Stimulated activated memory B cell treated with anti-CD40 and anti-IgM and Interleukin-4, amounts not matched to agents 10 μg/mL and 1 μg/mL and 100 μg/mL, for 72 hours (primary cell): ENCODE data around the gene URI1.

Source experiments
- ATAC-seq: fragments of 150-1000 bp; cut with Tn5 transposase; 2 replicates; pipeline ENCODE4 v1.10.0; 2021
- H3K27ac Mint-ChIP-seq: one replicate; pipeline ENCODE4 v1.8.0; 2022; ENCODE audit warnings: mild to moderate bottlenecking, mixed read lengths
- H3K27me3 Mint-ChIP-seq: one replicate; pipeline ENCODE4 v1.8.0; 2022; ENCODE audit warnings: mixed read lengths
- H3K36me3 Mint-ChIP-seq: one replicate; pipeline ENCODE4 v1.8.0; 2022; ENCODE audit warnings: mixed read lengths
- H3K4me1 Mint-ChIP-seq: one replicate; pipeline ENCODE4 v1.8.0; 2022; ENCODE audit warnings: mixed read lengths
- H3K4me3 Mint-ChIP-seq: one replicate; pipeline ENCODE4 v1.8.0; 2022; ENCODE audit warnings: mild to moderate bottlenecking, moderate library complexity, mixed read lengths
- H3K9me3 Mint-ChIP-seq: one replicate; pipeline ENCODE4 v1.8.0; 2022; ENCODE audit warnings: mixed read lengths

The URI1 gene

DNA sequence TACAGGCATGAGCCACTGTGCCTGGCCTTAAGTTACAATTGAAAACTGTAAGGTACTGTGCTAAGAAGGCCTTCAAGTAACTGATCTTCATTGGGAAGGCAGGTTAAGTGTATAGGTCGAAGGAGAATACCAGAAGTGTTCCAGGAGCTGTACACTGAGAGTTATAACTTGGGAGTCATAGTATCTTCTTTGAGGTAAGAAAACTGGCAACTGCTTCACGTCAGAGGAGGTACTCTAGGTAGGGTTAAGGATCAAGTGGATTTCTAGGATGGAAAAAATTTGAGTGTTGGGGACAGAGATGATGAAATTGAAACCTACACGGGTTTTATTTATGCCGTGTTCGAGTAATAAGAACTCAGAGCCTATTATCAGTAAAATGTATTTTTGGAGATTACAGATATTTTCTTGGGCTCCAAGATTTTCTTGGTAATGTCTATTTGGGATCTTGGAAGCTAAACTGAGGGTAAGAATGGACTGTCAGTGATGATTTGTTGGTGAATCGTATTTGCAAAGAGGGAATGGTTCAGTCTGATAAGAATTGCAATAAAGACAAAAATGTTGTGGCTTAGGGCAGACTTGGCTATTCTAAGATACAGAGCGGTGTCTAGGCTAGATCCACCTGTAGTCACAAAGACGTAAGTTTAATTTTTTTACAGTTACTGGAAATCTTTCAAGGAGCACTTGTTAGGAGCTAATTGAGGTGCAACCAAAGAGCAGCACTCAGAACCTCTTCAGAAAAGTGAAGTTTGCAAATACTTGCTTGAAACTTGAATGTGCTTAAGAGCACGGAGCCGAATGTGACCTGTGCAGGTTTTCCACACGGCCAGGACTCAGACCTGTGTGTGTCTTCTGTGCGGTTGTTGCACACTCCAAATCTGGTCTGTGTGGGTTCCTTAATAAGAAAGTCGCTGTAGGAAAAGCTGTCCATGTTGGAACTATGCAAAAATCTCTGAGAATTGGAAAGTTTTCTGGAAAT lies 102.5 kb downstream of the URI1 start:
- peaks cover 23% of the 10 kb centered on the region for H3K4me1 Mint-ChIP-seq
- no peak for ATAC-seq
- H3K27me3 Mint-ChIP-seq: no peaks in the 10 kb centered on the region
- H3K36me3 Mint-ChIP-seq: peaks cover 35% of the 10 kb centered on the region
- peaks cover 3% of the 10 kb centered on the region for H3K9me3 Mint-ChIP-seq
- no peak overlapping the region for H3K4me3 Mint-ChIP-seq
- no peak overlapping the region for H3K27ac Mint-ChIP-seq

DNA sequence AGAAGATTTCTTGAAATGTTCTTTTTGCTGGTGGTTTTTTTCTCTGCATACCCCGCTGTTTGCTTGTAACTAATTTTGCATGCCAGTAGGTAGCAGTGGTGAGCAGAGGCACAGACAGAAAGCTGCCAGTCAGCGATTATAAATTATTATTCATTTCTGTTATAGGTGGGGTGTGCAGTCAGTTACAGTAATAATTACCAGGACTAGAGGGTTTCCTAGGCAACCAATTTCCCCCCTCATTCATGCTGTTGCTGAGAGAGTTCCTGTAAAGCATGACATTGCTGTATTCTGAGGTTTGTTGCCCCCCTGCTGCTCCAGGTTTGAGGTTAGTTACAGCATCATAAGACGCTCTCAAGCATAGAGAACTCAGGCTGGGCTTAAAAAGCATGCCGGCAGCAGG lies 104.5 kb downstream of the URI1 start:
- Mint-ChIP-seq H3K4me3 (no peak overlapping the region), H3K27ac (no peak overlapping the region), H3K36me3 (peaks cover 18% of the 10 kb centered on the region), H3K4me1 (peaks cover 23% of the 10 kb centered on the region), H3K27me3 (no peaks in the 10 kb centered on the region), H3K9me3 (peaks cover under 1% of the 10 kb centered on the region)
- ATAC-seq: peak; percentile 68

DNA sequence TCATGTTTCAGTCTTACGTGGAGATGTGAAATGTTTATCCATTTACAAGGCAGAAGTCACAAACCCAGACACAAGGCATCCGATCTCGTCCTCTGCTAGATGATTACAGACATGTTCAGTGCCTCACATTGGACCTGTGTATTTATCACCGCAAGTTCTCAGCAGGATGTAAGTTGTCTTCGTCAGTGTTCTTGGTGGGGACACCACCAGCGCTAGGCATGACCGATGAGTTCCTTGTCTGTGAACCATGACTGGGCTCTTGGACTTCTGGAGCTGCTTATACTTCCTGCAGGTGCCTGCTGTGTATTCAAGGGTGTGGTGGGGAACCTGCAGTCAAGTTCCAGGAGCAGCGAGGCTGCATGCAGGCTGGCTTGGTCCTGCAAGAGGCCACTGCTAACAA lies 105.4 kb downstream of the URI1 start:
- Mint-ChIP-seq H3K4me1 (peaks cover 23% of the 10 kb centered on the region), H3K27me3 (no peaks in the 10 kb centered on the region), H3K9me3 (no peaks in the 10 kb centered on the region), H3K36me3 (peaks cover 11% of the 10 kb centered on the region), H3K27ac (peak overlapping the region; percentile 14), H3K4me3 (no peak overlapping the region)
- ATAC-seq: no peak

DNA sequence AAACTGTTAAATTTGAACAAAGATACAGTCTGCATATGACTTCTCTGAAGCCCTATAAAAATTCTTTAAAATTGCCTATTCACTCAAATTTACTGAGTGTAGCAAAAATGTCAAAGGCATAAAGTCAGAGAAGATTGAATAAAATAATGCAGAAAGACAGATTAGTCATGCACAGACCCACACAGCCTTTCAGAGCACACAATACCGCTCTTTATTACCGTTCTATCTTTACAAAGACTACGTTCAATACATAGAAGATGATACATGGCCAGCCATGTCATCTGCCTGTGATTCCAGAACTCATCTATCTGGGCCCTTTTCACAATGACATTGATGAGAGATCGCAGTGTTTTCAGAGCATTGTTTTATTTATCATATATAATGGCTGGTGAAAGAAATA lies 107.2 kb downstream of the URI1 start:
- ATAC-seq: no peak
- Mint-ChIP-seq H3K4me1 (peaks cover 13% of the 10 kb centered on the region), H3K4me3 (no peak overlapping the region), H3K27me3 (no peaks in the 10 kb centered on the region), H3K36me3 (peaks cover 4% of the 10 kb centered on the region), H3K27ac (no peak overlapping the region), H3K9me3 (no peaks in the 10 kb centered on the region)

DNA sequence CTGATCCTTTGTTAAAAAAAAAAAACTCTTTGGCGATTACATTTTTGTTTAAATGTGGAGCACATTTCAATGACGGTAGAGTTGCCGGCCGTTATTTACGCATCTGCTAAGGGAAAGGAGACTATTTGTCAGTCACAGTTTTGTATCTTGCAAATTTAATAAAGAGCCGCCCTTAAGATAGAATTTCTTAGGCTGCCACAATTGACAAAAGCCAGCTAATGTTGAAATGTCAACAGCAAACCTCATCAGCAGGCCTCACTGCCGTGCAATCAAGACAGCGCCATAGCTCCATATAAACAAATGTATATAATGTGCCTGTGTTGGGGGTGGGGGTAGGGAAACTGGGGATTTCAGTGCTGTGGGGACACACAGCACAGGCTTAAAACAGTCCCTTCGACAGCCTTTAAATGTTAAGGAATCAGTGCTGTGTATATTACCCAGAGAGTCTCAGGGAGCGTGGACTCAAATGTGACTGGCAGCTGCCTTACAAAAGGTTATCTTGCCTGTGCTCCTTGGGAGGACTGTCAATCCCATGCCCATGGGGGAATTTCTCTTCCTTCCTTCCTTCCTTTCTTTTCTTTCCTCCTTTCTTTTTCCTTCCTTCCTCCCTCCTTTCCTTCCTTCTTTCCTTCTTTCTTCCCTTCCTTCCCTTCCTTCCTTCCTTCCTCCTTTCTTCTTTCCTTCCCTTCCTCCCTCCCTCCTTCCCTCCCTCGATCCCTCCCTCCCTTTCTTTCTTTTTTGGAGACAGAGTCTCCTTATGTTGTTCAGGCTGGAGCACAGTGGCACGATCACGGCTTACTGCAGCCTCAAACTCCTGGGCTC lies 108.0 kb downstream of the URI1 start:
- H3K36me3 Mint-ChIP-seq: no peaks in the 10 kb centered on the region
- H3K4me3 Mint-ChIP-seq: no peak overlapping the region
- H3K27me3 Mint-ChIP-seq: no peaks in the 10 kb centered on the region
- H3K27ac Mint-ChIP-seq: no peak overlapping the region
- peaks cover 13% of the 10 kb centered on the region for H3K4me1 Mint-ChIP-seq
- no peak for ATAC-seq
- no peaks in the 10 kb centered on the region for H3K9me3 Mint-ChIP-seq

GRCh38 chr19:30052122-30053075 lies 110.4 kb downstream of the URI1 start:
- Mint-ChIP-seq H3K27ac (no peak overlapping the region), H3K4me3 (no peak overlapping the region)

DNA sequence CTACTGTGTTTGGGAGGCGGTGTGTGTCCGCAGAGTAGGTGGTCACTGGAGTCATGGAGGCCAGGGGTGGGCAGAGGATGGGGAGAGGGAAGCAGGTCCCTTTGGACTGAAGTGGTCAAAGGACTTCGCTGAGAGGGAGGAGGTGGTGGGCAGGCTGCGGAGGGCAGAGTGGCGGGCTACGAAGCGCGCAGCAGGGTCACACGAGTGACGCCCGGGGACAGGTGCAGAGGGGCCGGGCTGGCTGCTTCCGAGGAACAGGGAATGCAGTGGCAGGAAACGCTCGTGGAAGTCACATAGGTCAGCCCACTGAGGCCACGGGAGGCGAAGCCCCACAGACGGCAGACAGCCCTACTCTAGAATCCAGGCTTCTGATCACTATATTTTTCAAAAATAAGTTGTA lies 111.5 kb downstream of the URI1 start:
- H3K27me3 Mint-ChIP-seq: no peaks in the 10 kb centered on the region
- H3K36me3 Mint-ChIP-seq: peaks cover 5% of the 10 kb centered on the region
- peaks cover 3% of the 10 kb centered on the region for H3K9me3 Mint-ChIP-seq
- no peak for ATAC-seq
- no peak overlapping the region for H3K4me3 Mint-ChIP-seq
- H3K27ac Mint-ChIP-seq: no peak overlapping the region
- H3K4me1 Mint-ChIP-seq: no peaks in the 10 kb centered on the region

More at GRCh38 chr19:30052122-30053075, 110.4 kb downstream of the URI1 start:
- H3K9me3 Mint-ChIP-seq: peaks cover under 1% of the 10 kb centered on the region
- peaks cover 1% of the 10 kb centered on the region for H3K4me1 Mint-ChIP-seq
- ATAC-seq: no peak
- H3K27me3 Mint-ChIP-seq: no peaks in the 10 kb centered on the region
- peaks cover under 1% of the 10 kb centered on the region for H3K36me3 Mint-ChIP-seq

DNA sequence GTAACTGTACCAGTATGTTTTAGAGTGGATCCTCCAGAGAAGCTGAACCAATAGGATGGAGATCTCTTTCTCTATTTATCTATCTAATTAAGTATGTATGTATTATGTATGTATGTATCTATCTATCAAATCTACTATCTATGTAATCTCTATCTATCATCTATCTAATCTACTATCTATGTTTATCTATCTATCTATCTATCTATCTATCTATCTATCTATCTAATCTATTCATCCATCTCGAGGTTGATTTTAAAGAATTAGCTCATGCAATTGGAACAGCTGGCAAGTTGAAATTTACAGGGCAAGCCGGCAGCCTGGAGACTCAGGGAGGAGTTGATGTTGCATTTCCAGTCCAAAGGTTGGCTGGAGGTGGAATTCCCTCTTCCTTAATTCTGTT lies 112.2 kb downstream of the URI1 start:
- H3K9me3 Mint-ChIP-seq: peaks cover 3% of the 10 kb centered on the region
- no peak overlapping the region for H3K27ac Mint-ChIP-seq
- H3K27me3 Mint-ChIP-seq: no peaks in the 10 kb centered on the region
- ATAC-seq: no peak
- no peak overlapping the region for H3K4me3 Mint-ChIP-seq
- H3K36me3 Mint-ChIP-seq: peaks cover 5% of the 10 kb centered on the region
- no peaks in the 10 kb centered on the region for H3K4me1 Mint-ChIP-seq

- Mint-ChIP-seq H3K9me3 (peaks cover 3% of the 10 kb centered on the region), H3K36me3 (peaks cover 5% of the 10 kb centered on the region), H3K4me1 (no peaks in the 10 kb centered on the region), H3K27ac (no peak overlapping the region), H3K4me3 (no peak overlapping the region), H3K27me3 (peaks cover 5% of the 10 kb centered on the region)
- ATAC-seq: no peak
These were observed 114.5 kb downstream of the URI1 start for GRCh38 chr19:30056580-30056979.

GRCh38 chr19:30059741-30060457 lies 117.9 kb downstream of the URI1 start:
- H3K4me1 Mint-ChIP-seq: no peaks in the 10 kb centered on the region
- no peak overlapping the region for H3K27ac Mint-ChIP-seq
- peaks cover 3% of the 10 kb centered on the region for H3K9me3 Mint-ChIP-seq
- peaks cover 5% of the 10 kb centered on the region for H3K36me3 Mint-ChIP-seq
- peaks cover 16% of the 10 kb centered on the region for H3K27me3 Mint-ChIP-seq
- H3K4me3 Mint-ChIP-seq: no peak overlapping the region
- no peak for ATAC-seq

DNA sequence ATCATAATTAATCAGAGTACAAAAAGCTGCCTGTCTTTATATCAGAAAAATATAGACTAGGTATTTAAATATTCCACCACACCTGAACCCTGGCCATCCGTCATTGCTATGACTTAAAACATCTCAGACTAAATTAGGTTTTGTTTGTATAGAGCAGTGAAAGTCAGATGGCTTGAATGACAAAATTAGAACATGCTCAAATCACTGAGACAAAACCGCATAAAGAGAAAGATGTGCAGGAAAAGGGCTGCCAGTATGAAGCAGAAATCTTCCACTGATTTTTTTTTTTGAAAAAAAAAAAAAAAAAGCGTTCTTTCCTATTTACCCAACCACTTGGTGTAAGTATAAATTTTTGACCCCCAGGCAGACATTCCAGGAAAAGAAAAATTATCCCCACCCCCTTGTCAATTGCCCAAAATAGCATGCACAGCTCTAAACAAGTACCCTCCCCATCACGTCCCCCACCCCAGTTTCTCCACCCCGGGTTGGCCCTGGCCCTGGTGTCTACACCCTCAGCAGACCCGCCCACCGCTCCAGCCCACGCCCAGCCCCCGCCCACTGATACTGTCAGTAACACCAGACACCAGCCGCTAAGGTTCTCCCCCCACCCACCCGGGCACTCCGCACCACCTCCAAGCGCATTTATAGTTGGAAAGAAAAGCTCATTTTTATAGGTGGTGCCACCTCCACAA lies 118.6 kb downstream of the URI1 start:
- Mint-ChIP-seq H3K4me1 (no peaks in the 10 kb centered on the region), H3K4me3 (no peak overlapping the region), H3K9me3 (peaks cover 3% of the 10 kb centered on the region), H3K27ac (no peak overlapping the region), H3K36me3 (peaks cover 5% of the 10 kb centered on the region), H3K27me3 (peaks cover 16% of the 10 kb centered on the region)
- ATAC-seq: no peak

GRCh38 chr19:30061223-30062064 lies 119.4 kb downstream of the URI1 start:
- no peak overlapping the region for H3K4me3 Mint-ChIP-seq
- no peak for ATAC-seq

More at GRCh38 chr19:30061223-30062064, 119.4 kb downstream of the URI1 start:
- Mint-ChIP-seq H3K9me3 (peaks cover 3% of the 10 kb centered on the region), H3K4me1 (no peaks in the 10 kb centered on the region), H3K36me3 (peaks cover 5% of the 10 kb centered on the region), H3K27me3 (peaks cover 16% of the 10 kb centered on the region), H3K27ac (no peak overlapping the region)
